Measurements from ENCODE around the gene PADI6. TPM values are rescaled to one million over a fixed set of nuclear protein-coding genes. Genes with fewer than 3 reads are reported as not detected.

Gene PADI6
- total RNA-seq, 1 experiment from 2014 or later, result not detected

GRCh38 chr1:17429183-17429582, 57.2 kb downstream of the PADI6 start:
- peaks cover 14% of the 10 kb centered on the region; the same call in 1 of the 2 replicates for H4K20me1 ChIP-seq (ENCODE audit: insufficient read depth)
- H3K9ac ChIP-seq (ENCODE audit: low read length), result no peak overlapping the region
- H3K9me2 ChIP-seq (ENCODE audit: insufficient read depth), result no peaks in the 10 kb centered on the region
- H3K27me3 ChIP-seq (ENCODE audit: insufficient read depth, low read length), result no peaks in the 10 kb centered on the region
- intact Hi-C loops (cut with micrococcal nuclease), result no loop called here
- no peak overlapping the region for H2AFZ ChIP-seq (ENCODE audit: low read depth, low read length, poor library complexity, severe bottlenecking)
- DNase-seq (ENCODE audit: low read depth, low spot score) (no peak), ATAC-seq (no peak)
- no peak overlapping the region for H3K27ac ChIP-seq (ENCODE audit: low read depth, low read length)
- H3K79me2 ChIP-seq (ENCODE audit: insufficient read depth, low read length), result peaks cover 98% of the 10 kb centered on the region
- CTCF ChIA-PET, result no interaction called here
- peaks cover 52 to 64% of the 10 kb centered on the region in 2 experiments; a peak in 3 of 4 replicates for H3K36me3 ChIP-seq (ENCODE audit: control insufficient read depth in 1 of 2, insufficient read depth in 2 of 2, low read length in 2 of 2)
- no peak overlapping the region for H3K4me2 ChIP-seq (ENCODE audit: low read length)
- no peak for TF ChIP-seq EZH2 (IDR thresholded peaks at IDR 0.05)
- no peak for TF ChIP-seq ZNF274 (IDR thresholded peaks at IDR 0.05; ENCODE audit: low read depth, low read length)
- TF ChIP-seq CTCF (IDR thresholded peaks at IDR 0.05 in 2 of 3, conservative IDR thresholded peaks at IDR 0.05 in 1 of 3; ENCODE audit: borderline replicate concordance in 1 of 3, insufficient read depth in 1 of 3, low read depth in 2 of 3, low read length in 2 of 3), result no peak
- TF ChIP-seq SRF (IDR thresholded peaks at IDR 0.05; ENCODE audit: low read depth), result no peak
- TF ChIP-seq REST (IDR thresholded peaks at IDR 0.05; ENCODE audit: low read depth), result no peak
- TF ChIP-seq ATF3 (IDR thresholded peaks at IDR 0.05), result no peak
- TF ChIP-seq CBX3 (IDR thresholded peaks at IDR 0.05; ENCODE audit: low read depth), result no peak
- TF ChIP-seq ZFX (IDR thresholded peaks at IDR 0.05), result no peak
- TF ChIP-seq POLR2AphosphoS5 (IDR thresholded peaks at IDR 0.05; ENCODE audit: low read depth, low read length), result no peak
- TF ChIP-seq MAX (IDR thresholded peaks at IDR 0.05), result no peak
- no peak for TF ChIP-seq TCF7L2 (IDR thresholded peaks at IDR 0.05; ENCODE audit: borderline replicate concordance, extremely low read depth, insufficient read depth, insufficient read length)
- TF ChIP-seq SIN3A (IDR thresholded peaks at IDR 0.05; ENCODE audit: low read depth), result no peak
- no peak for TF ChIP-seq EGR1 (IDR thresholded peaks at IDR 0.05; ENCODE audit: low read depth)
- no peak for TF ChIP-seq CEBPB (IDR thresholded peaks at IDR 0.05; ENCODE audit: low read depth)
- no peak for TF ChIP-seq JUND (IDR thresholded peaks at IDR 0.05)
- TF ChIP-seq RAD21 (IDR thresholded peaks at IDR 0.05; ENCODE audit: low read depth), result no peak
- no peak for TF ChIP-seq POLR2A (IDR thresholded peaks at IDR 0.05; ENCODE audit: borderline replicate concordance, extremely low read depth, insufficient read depth, insufficient read length)
- no peak overlapping the region for H3K4me3 ChIP-seq (replicated peaks in 1 of 2; ENCODE audit: low read depth in 1 of 2, low read length in 2 of 2)
- RAD21 ChIA-PET (ENCODE audit: low non-redundant PET in 1 of 2, low total read pairs in 2 of 2, uncharacterized antibody in 2 of 2, unreplicated experiment in 2 of 2), result no interaction called here
- no peaks in the 10 kb centered on the region for H3K9me3 ChIP-seq (ENCODE audit: control insufficient read depth in 1 of 2, insufficient read depth in 1 of 2, low read depth in 1 of 2, low read length in 2 of 2)
- no peaks in the 10 kb centered on the region for H3K4me1 ChIP-seq (ENCODE audit: control insufficient read depth in 1 of 2, insufficient read depth in 2 of 2, low read length in 2 of 2)
- no TSS peak for BruUV-seq (replicated peaks)
- POLR2A ChIA-PET, result no interaction called here

All from HCT116 (cell line).